Thyroid gland (tissue), 4 donors: ENCODE data around the gene FIGNL2.

Experiments
- POLR2A ChIP-seq, 2 donors: fragments of 450-650 bp; IDR thresholded peaks; one replicate each; pipeline ENCODE4 v1.6.1; 2017; ENCODE audit warnings: antibody characterized with exemption in 2 of 2, mild to moderate bottlenecking in 2 of 2, moderate library complexity in 1 of 2
- TF ChIP-seq, protein P1 (sequence below), 6 experiments: fragments of 200-600 bp in 3 of 6; fragments of 450-650 bp in 3 of 6; sonication (generic) in 3 of 6; IDR thresholded peaks; one replicate each; pipeline ENCODE4 v1.5.1; 2016 to 2019; ENCODE audit warnings: antibody characterized with exemption in 6 of 6, mild to moderate bottlenecking in 2 of 6, inconsistent platforms in 1 of 6, moderate library complexity in 1 of 6

DNA sequence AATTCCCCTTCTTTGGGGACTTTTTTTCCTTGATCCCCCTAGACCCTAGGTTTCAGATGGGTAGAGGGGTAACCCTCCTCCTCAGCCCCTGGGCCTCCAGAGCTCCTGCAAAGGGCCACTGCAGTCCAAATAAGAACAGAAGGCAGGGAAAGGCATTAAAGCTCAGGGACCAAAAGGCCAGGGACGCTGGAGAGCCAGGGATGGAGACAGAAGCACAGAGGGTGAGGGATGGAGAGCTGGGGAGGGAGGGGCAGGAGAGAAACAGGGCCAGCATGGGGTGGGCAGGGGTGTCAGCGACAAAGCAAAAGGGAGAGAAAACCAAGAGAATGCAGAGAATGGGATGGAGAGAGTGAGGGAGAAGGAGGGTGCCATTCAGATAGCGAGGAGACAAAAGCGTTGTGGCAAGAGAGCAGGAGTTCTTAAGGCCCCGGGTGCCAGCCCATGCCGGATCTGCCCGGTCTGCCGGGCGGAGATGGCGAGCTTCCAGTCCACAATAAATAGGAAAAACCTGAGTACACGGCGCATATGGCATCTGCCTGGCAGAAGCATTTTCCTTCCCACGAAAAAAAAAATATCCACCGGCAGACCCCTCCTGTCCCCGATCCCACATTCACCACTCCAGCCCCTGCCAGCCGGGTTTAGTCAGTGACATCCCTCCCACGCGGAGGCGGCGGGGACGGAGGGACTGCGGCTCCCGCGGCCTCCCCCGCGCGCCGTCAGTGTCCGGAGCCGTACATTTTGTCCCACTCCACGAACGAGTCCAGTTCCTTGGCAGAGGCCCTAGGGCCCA is 28.6 kb downstream of the FIGNL2 start:
- TF ChIP-seq, protein P1, sequence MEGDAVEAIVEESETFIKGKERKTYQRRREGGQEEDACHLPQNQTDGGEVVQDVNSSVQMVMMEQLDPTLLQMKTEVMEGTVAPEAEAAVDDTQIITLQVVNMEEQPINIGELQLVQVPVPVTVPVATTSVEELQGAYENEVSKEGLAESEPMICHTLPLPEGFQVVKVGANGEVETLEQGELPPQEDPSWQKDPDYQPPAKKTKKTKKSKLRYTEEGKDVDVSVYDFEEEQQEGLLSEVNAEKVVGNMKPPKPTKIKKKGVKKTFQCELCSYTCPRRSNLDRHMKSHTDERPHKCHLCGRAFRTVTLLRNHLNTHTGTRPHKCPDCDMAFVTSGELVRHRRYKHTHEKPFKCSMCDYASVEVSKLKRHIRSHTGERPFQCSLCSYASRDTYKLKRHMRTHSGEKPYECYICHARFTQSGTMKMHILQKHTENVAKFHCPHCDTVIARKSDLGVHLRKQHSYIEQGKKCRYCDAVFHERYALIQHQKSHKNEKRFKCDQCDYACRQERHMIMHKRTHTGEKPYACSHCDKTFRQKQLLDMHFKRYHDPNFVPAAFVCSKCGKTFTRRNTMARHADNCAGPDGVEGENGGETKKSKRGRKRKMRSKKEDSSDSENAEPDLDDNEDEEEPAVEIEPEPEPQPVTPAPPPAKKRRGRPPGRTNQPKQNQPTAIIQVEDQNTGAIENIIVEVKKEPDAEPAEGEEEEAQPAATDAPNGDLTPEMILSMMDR (IDR thresholded peaks at IDR 0.05) = no peak
- TF ChIP-seq POLR2A (IDR thresholded peaks at IDR 0.05) = no peak
